ENCODE results near the gene C7orf57. TPM values are rescaled to one million over a fixed set of nuclear protein-coding genes. Genes with fewer than 3 reads are reported as not detected.

C7orf57 gene
- total and polyA plus RNA-seq, 4 donors, result 1.6 to 14.5 (median 5.8) TPM

GRCh38 chr7:48089046-48090003 is 54.0 kb downstream of the C7orf57 start, which contains the start of gene UPP1:
Gene UPP1 (plus strand): TSS chr7:48089265. CDS start chr7:48094784, 5,519 bp downstream.
- DNase-seq (peak; percentile 54 to 76 (median 62)), ATAC-seq (ENCODE audit: insufficient read depth, low FRiP score) (peak; percentile 89)
- Histone ChIP-seq H3K27ac (ENCODE audit: low read depth in 1 of 2, low read length in 1 of 2) (peak within 1 kb of the TSS; percentile 93 to 98), H3K27me3 (ENCODE audit: control insufficient read depth in 3 of 3, insufficient read depth in 3 of 3, low read length in 2 of 3) (peaks cover 0 to 11% (median 7%) of the 10 kb centered on the region in 3 donors), H3K4me1 (ENCODE audit: control insufficient read depth in 5 of 5, insufficient read depth in 5 of 5, low read length in 5 of 5) (peaks cover 0 to 10% (median 0%) of the 10 kb centered on the region in 5 donors), H3K36me3 (ENCODE audit: control insufficient read depth in 4 of 4, insufficient read depth in 4 of 4, low read length in 4 of 4) (peaks cover 0 to 7% (median 1%) of the 10 kb centered on the region in 4 donors), H3K4me3 (peak within 1 kb of the TSS; percentile 94), H3K9ac (ENCODE audit: insufficient read depth in 1 of 2, low read length in 2 of 2) (peak within 1 kb of the TSS; percentile 42 to 56), H3K9me3 (ENCODE audit: control insufficient read depth in 4 of 4, insufficient read depth in 3 of 4, low read length in 3 of 4) (no peaks in the 10 kb centered on the region)
- 2% methylated on average over 94 to 96 of the region's 96 CpGs for WGBS, 2 donors
- TF ChIP-seq CTCF (IDR thresholded peaks at IDR 0.05; ENCODE audit: control extremely low read depth, extremely low read depth), result no peak

- H3K4me1 ChIP-seq (ENCODE audit: control insufficient read depth in 5 of 5, insufficient read depth in 5 of 5, low read length in 5 of 5), result peaks cover 0 to 10% (median 0%) of the 10 kb centered on the region in 5 donors
- peak overlapping the region in 1 of 2 donors; percentile 56 for H3K9ac ChIP-seq (ENCODE audit: insufficient read depth in 1 of 2, low read length in 2 of 2)
- H3K36me3 ChIP-seq (ENCODE audit: control insufficient read depth in 4 of 4, insufficient read depth in 4 of 4, low read length in 4 of 4), result peaks cover 0 to 11% (median 5%) of the 10 kb centered on the region in 4 donors
- 57 to 65% methylated on average over 28 of the region's 28 CpGs for WGBS, 2 donors
- no peak for TF ChIP-seq CTCF (IDR thresholded peaks at IDR 0.05; ENCODE audit: control extremely low read depth, extremely low read depth)
- peak overlapping the region; percentile 94 for H3K4me3 ChIP-seq
- H3K27me3 ChIP-seq (ENCODE audit: control insufficient read depth in 3 of 3, insufficient read depth in 3 of 3, low read length in 2 of 3), result peaks cover 0 to 11% (median 7%) of the 10 kb centered on the region in 3 donors
- DNase-seq, result peak in 2 of 3 donors; percentile 31 to 40
- H3K9me3 ChIP-seq (ENCODE audit: control insufficient read depth in 4 of 4, insufficient read depth in 3 of 4, low read length in 3 of 4), result no peaks in the 10 kb centered on the region
- ATAC-seq (ENCODE audit: insufficient read depth, low FRiP score), result no peak
- H3K27ac ChIP-seq (ENCODE audit: low read depth in 1 of 2, low read length in 1 of 2), result peak overlapping the region in 1 of 2 donors; percentile 98
Observed at GRCh38 chr7:48090095-48090805, 54.9 kb downstream of the C7orf57 start.

DNA sequence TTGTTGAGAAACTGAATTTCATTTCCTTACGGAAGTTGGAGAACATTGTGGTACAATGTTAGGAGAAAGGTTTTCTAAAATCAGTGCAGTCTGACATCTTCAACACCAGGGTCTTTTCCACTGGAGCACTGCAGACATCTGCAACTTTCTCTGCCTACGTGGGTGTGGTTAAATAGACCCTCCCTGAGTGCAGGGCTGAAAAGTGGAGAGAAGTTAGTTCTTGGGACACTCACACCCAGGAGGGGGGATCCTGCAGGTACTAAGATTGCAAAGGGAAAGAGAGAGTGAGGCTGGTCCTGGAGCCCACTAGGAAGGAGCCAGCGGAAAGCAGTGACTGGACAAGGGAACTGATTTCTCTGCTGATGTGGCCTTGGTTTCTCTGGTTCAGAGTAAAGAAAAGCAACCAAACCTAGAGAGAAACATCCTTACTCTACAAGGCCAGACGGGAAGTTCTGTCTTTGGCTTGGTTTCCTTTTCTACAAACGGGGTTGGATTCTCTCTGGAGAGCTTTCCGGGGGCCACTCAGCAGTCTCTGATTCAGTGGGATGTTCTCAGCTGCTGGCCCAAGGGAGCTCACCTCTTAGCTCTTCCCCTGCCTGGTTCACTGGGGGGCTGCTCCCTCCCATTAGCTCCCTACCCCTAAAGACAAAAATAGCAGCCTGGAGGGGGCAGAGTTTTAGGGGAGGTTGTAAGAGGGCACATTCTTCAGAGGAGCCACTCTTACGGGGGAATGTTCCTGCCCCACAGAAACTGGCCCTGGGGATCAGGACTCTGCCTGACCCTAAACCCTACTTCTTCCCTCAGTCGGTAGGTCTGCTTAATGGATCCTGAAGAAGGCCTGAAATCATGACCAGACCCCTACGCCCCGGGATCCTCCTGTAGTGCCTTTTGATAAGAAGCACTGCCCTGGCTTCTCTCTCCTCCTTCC is 56.4 kb downstream of the C7orf57 start:
- ATAC-seq (ENCODE audit: insufficient read depth, low FRiP score), result no peak
- Histone ChIP-seq H3K4me1 (ENCODE audit: control insufficient read depth in 5 of 5, insufficient read depth in 5 of 5, low read length in 5 of 5) (peaks cover 0 to 10% (median 0%) of the 10 kb centered on the region in 5 donors), H3K9me3 (ENCODE audit: control insufficient read depth in 4 of 4, insufficient read depth in 3 of 4, low read length in 3 of 4) (no peaks in the 10 kb centered on the region), H3K36me3 (ENCODE audit: control insufficient read depth in 4 of 4, insufficient read depth in 4 of 4, low read length in 4 of 4) (peaks cover 0 to 14% (median 6%) of the 10 kb centered on the region in 4 donors), H3K9ac (ENCODE audit: insufficient read depth in 1 of 2, low read length in 2 of 2) (no peak overlapping the region), H3K27me3 (ENCODE audit: control insufficient read depth in 3 of 3, insufficient read depth in 3 of 3, low read length in 2 of 3) (peaks cover 0 to 11% (median 7%) of the 10 kb centered on the region in 3 donors), H3K27ac (ENCODE audit: low read depth in 1 of 2, low read length in 1 of 2) (no peak overlapping the region), H3K4me3 (no peak overlapping the region)
- TF ChIP-seq CTCF (IDR thresholded peaks at IDR 0.05; ENCODE audit: control extremely low read depth, extremely low read depth), result no peak
- no peak for DNase-seq
- 88 to 90% methylated on average over 10 of the region's 10 CpGs for WGBS, 2 donors

Data from lung (tissue), 12 donors.